Immature natural killer cell (primary cell): ENCODE data around the gene ELK3. TPM values are rescaled to one million over a fixed set of nuclear protein-coding genes. Genes with fewer than 3 reads are reported as not detected.

Experiments
- DNase-seq, 3 donors: peaks; one replicate each; pipeline ENCODE4 v3.0.0; 2022; ENCODE audit warnings: mixed read lengths in 1 of 3
- H3K27ac Mint-ChIP-seq, 6 donors: one replicate each; pipeline ENCODE4 v1.8.0; 2020; ENCODE audit warnings: mixed read lengths in 6 of 6, mild to moderate bottlenecking in 5 of 6, inconsistent platforms in 4 of 6, moderate library complexity in 3 of 6
- H3K27me3 Mint-ChIP-seq, 3 donors: one replicate each; pipeline ENCODE4 v1.8.0; 2020 to 2021; ENCODE audit warnings: low read depth in 3 of 3, mild to moderate bottlenecking in 3 of 3, mixed read lengths in 3 of 3, moderate library complexity in 3 of 3, inconsistent platforms in 1 of 3
- H3K36me3 Mint-ChIP-seq, 3 donors: one replicate each; pipeline ENCODE4 v1.8.0; 2020; ENCODE audit warnings: mixed read lengths in 3 of 3, inconsistent platforms in 2 of 3, mild to moderate bottlenecking in 2 of 3
- H3K4me1 Mint-ChIP-seq, 2 donors: one replicate each; pipeline ENCODE4 v1.8.0; 2020; ENCODE audit warnings: inconsistent platforms in 2 of 2, mild to moderate bottlenecking in 2 of 2, mixed read lengths in 2 of 2, moderate library complexity in 1 of 2
- H3K4me3 Mint-ChIP-seq, 5 donors: one replicate each; pipeline ENCODE4 v1.8.0; 2020; ENCODE audit warnings: mild to moderate bottlenecking in 5 of 5, mixed read lengths in 5 of 5, inconsistent platforms in 3 of 5, moderate library complexity in 3 of 5
- H3K9me3 Mint-ChIP-seq, 6 donors: one replicate each; pipeline ENCODE4 v1.8.0; 2020; ENCODE audit warnings: mild to moderate bottlenecking in 6 of 6, mixed read lengths in 6 of 6, inconsistent platforms in 4 of 6, moderate library complexity in 3 of 6
- polyA plus RNA-seq, 3 donors: library from polyadenylated mRNA; unstranded; fragments of 300-500 nt; fragmentation: Illumina TruSeq; gene quantifications; one replicate each; pipeline ENCODE4 v1.2.3, GENCODE V29; 2021

The ELK3 gene
- polyA plus RNA-seq, 3 donors from 2014 or later: 4.7 to 21.7 (median 6.9) TPM

DNA sequence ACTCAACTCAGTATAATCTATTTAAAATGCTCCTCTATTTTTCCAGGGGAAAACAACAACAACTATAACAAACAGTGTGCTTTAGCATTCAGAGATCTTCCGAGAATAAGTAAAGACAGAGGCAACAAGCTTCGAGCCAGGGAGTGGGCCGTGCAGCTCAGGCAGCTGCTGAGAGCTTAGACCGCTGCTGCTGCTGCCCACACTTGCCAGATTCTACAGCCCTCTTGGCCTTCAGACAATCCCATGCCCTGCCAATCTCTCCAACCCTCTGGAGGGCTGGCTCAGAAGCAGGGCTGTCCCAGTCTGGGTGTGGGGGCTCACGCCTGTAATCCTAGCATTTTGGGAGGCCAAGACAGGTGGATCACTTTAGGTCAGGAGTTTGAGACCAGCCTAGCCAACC, 23.4 kb upstream of the ELK3 start:
- Mint-ChIP-seq H3K36me3 (peaks cover 0 to 4% (median 0%) of the 10 kb centered on the region in 3 donors), H3K9me3 (no peaks in the 10 kb centered on the region), H3K27ac (no peak overlapping the region), H3K4me3 (no peak overlapping the region), H3K4me1 (no peaks in the 10 kb centered on the region), H3K27me3 (peaks cover 2 to 5% (median 3%) of the 10 kb centered on the region in 3 donors)
- DNase-seq: no peak

DNA sequence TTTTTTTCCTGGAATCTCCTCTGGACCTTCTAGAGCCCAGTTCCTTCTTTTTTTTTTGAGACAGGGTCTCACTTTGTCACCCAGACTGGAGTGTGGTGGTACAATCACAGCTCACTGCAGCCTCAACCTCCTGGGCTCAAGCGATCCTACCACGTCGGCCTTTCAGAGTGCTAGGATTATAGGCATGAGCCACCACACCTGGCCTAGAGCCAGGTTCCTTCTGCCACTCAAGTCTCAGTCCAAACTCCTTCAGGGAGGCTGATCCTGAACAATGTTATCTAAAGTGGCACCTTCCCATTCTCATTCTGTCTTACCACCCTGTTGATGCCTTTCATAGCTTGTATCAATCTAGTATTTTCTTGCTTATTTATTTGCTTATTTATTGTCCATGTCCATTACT, 22.3 kb upstream of the ELK3 start:
- H3K9me3 Mint-ChIP-seq: peaks cover 0 to 6% (median 0%) of the 10 kb centered on the region in 6 donors
- H3K27me3 Mint-ChIP-seq: peaks cover 2 to 5% (median 3%) of the 10 kb centered on the region in 3 donors
- H3K4me3 Mint-ChIP-seq: no peak overlapping the region
- H3K36me3 Mint-ChIP-seq: peaks cover 0 to 4% (median 4%) of the 10 kb centered on the region in 3 donors
- no peak for DNase-seq
- no peak overlapping the region for H3K27ac Mint-ChIP-seq
- peaks cover under 1% of the 10 kb centered on the region in 2 donors for H3K4me1 Mint-ChIP-seq

DNA sequence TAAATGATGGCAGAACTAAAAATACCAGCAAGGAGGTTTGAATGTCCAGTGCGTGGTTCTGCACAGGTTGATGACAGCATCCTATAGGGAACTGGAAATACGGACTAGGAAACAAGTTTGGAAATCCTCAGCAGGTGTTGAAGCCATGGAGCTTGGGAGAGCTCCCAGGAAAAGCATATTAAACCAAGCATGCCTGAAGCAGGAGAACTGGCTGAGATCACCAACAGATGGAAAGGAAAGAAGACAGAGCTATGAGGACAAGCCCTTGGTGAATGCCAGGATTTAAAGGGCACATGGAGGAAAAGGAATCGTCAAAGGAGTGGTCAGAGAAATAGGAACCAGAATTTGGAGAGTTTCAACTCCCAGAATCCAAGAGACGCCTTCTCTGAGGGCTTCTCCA, 21.2 kb upstream of the ELK3 start:
- H3K36me3 Mint-ChIP-seq: peaks cover 0 to 4% (median 4%) of the 10 kb centered on the region in 3 donors
- H3K27ac Mint-ChIP-seq: no peak overlapping the region
- no peak overlapping the region for H3K4me3 Mint-ChIP-seq
- peaks cover 5% of the 10 kb centered on the region in 2 donors for H3K4me1 Mint-ChIP-seq
- H3K27me3 Mint-ChIP-seq: peaks cover 2 to 5% (median 3%) of the 10 kb centered on the region in 3 donors
- peaks cover 0 to 6% (median 0%) of the 10 kb centered on the region in 6 donors for H3K9me3 Mint-ChIP-seq
- DNase-seq: no peak

DNA sequence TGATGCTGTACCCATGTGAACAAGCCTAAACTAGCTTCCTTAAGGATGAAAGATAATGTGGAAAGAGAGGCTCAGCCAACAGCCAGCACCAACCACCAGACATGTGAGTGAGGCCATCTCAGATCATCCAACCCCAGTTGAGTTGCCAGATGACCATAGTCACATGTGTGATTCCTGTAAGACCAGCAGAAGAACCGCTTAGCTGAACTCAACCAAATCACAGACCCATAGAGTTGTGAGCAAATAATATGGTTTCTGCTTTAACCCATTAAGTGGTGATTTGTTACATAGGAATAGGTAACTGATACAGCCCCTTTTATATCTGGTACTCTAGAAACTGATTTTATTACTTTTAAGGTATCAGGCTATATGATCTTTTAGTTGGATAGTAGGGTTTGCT, 17.6 kb upstream of the ELK3 start:
- H3K4me3 Mint-ChIP-seq: no peak overlapping the region
- no peak overlapping the region for H3K27ac Mint-ChIP-seq
- H3K27me3 Mint-ChIP-seq: peaks cover 2 to 3% (median 3%) of the 10 kb centered on the region in 3 donors
- no peak for DNase-seq
- peaks cover 0 to 6% (median 0%) of the 10 kb centered on the region in 6 donors for H3K9me3 Mint-ChIP-seq
- peaks cover 0 to 4% (median 0%) of the 10 kb centered on the region in 3 donors for H3K36me3 Mint-ChIP-seq
- peaks cover 5% of the 10 kb centered on the region in 2 donors for H3K4me1 Mint-ChIP-seq

DNA sequence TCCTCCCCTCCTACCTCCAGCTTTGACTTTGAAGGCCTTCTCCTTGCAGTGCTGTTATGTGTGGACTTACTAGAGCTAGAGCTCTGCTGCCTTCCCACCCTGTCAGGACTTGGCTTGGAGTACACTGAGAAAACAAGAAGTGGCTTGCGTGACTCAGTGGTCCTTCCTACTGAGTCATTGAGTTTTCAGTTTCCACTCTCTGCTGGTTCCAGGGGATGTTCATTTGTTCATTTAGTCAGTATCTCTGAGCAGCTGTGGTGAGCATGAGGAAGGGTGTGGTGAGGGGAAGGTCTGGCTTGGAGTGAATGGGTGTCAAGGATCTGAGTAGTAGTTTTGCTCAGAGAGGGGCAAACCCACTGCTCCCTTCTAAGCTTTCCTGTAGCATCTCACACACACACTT, 17.2 kb upstream of the ELK3 start:
- Mint-ChIP-seq H3K9me3 (peaks cover 0 to 6% (median 0%) of the 10 kb centered on the region in 6 donors), H3K27me3 (peaks cover 0 to 3% (median 2%) of the 10 kb centered on the region in 3 donors), H3K4me3 (no peak overlapping the region), H3K36me3 (peaks cover 0 to 4% (median 0%) of the 10 kb centered on the region in 3 donors), H3K4me1 (peaks cover 5% of the 10 kb centered on the region in 2 donors), H3K27ac (no peak overlapping the region)
- DNase-seq: no peak

DNA sequence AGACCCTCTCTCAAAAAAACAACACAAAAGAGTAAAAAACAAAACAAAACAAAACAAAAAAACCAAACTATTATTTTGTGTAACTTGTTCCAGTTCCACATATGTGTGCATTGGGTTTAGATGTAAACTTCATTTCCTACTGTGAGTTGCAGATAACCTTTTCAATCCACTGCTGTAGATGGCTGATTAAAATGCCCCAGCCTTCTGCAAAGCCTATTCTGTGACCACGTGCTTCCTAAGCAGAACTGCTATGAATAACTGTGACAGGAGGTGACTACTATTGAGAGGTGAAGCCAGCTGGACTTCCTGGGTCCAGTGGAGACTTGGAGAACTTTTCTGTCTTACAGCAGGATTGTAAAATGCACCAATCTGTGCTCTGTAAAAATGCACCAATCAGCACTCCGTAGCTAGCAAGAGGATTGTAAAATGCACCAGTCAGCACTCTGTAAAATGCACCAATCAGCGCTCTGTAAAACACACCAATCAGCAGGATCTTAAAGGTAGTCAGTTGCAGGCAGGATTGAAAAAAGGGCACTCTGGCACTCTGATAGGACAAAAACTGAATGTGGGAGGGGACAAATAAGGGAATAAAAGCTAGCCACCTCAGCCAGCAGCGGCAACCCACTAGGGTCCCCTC, 10.3 kb upstream of the ELK3 start:
- Mint-ChIP-seq H3K4me1 (peaks cover 4 to 13% of the 10 kb centered on the region in 2 donors), H3K36me3 (no peaks in the 10 kb centered on the region), H3K27ac (no peak overlapping the region), H3K9me3 (no peaks in the 10 kb centered on the region), H3K27me3 (peaks cover 2 to 4% (median 2%) of the 10 kb centered on the region in 3 donors), H3K4me3 (no peak overlapping the region)
- DNase-seq: no peak

DNA sequence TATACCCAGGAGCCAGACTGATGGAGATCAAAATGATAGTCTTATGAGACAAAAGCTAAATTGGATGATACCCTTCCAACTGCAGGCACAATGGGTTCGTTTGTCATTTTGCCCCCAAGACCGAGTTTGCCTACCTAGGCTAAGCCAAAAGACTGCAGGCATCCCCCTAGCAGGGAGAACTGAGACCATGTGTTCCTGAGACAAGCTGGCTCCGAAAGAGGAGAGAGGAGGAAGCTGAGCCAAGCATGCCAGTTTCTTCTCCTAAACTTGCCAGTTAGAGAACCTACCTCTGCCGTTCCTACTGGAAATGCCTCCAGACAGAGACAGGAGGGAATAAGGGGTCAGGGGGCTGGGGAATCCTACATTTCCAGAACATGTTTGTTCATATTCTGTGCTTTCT, 8.3 kb upstream of the ELK3 start:
- H3K27ac Mint-ChIP-seq: no peak overlapping the region
- peaks cover 4 to 13% of the 10 kb centered on the region in 2 donors for H3K4me1 Mint-ChIP-seq
- H3K4me3 Mint-ChIP-seq: no peak overlapping the region
- DNase-seq: no peak
- no peaks in the 10 kb centered on the region for H3K9me3 Mint-ChIP-seq
- peaks cover 2 to 4% (median 2%) of the 10 kb centered on the region in 3 donors for H3K27me3 Mint-ChIP-seq
- no peaks in the 10 kb centered on the region for H3K36me3 Mint-ChIP-seq

DNA sequence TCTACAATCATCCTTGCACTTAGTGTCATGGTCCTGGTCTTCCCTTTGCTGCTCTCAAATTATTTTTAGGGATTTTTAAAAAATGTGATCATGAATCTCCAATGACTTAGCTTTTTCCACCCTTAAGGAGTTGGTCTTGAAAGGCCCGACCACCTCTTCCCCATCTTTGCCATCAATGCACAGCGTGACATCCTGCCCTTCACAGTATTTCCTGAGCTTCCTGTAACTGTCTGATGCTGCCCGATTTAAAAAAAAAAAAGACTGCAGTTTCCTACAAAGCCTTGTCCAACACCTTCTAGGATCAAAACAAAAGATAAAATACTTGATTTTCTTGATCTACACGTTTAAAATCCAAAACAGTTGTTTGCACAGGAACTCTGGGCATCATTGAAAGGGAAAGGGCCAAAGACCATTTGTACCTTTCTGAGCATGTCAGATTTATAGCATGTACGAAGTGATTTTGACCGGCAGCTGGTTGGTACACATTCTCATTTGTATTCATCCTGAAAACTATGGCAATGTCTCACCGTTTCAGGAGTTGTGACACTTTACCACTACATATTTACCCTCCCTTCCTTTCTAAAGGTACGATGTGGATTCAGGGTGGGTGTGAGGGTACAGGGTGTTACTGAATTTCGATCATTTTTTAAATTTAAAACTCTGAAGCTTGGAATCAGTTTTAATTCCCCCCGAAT, 7.4 kb upstream of the ELK3 start:
- peaks cover 0 to 4% (median 2%) of the 10 kb centered on the region in 3 donors for H3K27me3 Mint-ChIP-seq
- H3K4me3 Mint-ChIP-seq: no peak overlapping the region
- no peak for DNase-seq
- no peaks in the 10 kb centered on the region for H3K36me3 Mint-ChIP-seq
- peaks cover 4 to 13% of the 10 kb centered on the region in 2 donors for H3K4me1 Mint-ChIP-seq
- peak overlapping the region in 2 of 6 donors; percentile 0 to 33 for H3K27ac Mint-ChIP-seq
- H3K9me3 Mint-ChIP-seq: no peaks in the 10 kb centered on the region

DNA sequence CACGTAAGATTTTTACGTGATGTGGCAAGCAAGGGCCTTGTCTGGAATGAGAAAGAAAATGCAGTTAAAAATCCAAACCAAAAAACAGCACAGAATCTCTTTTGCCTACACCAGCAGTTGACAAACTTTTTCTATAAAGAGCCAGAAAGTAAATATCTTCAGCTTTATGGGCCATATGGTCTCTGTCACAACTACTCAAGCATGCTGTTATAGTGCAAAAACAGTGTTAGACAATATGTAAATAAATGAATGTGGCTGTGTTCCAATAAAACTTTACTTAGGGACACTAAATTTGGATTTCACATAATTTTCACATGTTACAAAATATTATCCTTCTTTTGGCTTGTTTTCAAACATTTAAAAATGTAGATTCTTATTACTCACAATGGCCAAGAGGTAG, 6.2 kb upstream of the ELK3 start:
- H3K27ac Mint-ChIP-seq: no peak overlapping the region
- no peaks in the 10 kb centered on the region for H3K36me3 Mint-ChIP-seq
- peaks cover 0 to 10% (median 2%) of the 10 kb centered on the region in 3 donors for H3K27me3 Mint-ChIP-seq
- H3K9me3 Mint-ChIP-seq: no peaks in the 10 kb centered on the region
- H3K4me1 Mint-ChIP-seq: peaks cover 4 to 13% of the 10 kb centered on the region in 2 donors
- no peak overlapping the region for H3K4me3 Mint-ChIP-seq
- no peak for DNase-seq

DNA sequence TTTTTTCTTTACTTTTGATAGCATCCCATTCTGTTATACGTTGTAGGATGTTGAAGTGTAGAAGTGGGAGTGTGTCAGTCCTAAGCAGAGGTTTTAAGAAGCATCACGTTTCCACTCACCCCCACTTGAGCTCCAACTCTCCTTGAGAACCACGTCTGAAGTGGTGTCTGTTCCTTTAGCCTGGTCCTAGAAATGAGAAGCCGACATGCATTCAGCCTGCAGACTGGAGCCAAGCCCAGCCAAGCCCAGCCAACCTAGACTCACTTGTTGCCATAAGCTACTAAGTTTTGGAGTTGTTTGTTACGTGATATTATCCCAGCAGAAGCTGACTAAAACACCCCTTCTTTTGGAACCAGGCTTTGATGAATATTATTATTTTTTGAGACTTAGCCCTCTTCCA, 4.4 kb upstream of the ELK3 start:
- no peak for DNase-seq

DNA sequence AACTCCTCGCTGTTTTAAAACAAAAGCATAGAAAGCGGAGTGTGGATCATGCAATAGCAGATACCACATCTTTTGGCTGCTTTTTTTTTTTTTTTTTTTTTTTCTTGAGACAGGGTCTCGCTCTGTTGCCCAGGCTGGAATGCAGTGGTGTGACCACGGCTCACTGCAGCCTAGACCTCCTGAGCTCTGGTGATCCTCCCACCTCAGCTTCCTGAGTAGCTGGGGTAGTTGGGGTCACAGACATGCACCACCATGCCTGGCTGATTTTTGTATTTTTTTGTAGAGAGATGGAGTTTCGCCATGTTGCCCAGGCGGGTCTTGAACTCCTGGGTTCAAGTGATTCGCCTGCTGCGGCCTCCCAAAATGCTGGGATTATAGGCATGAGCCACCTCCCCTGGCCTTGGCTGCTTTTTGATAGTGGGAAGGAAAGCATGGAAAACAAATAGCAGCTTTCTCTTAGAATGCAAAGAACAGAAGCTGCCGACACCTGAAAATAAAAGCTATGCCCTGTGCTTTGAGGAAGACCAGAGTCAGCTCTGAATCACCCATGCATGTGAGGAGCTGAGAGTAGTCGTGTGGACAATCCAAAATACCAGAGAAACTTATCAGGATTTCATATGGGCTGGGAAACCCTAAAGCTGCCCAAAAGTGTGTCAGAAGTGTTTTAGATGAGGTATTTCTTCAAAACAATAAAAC, 3.6 kb upstream of the ELK3 start:
- Mint-ChIP-seq H3K4me1 (peaks cover 15 to 23% of the 10 kb centered on the region in 2 donors), H3K27me3 (peaks cover 11 to 29% (median 14%) of the 10 kb centered on the region in 3 donors), H3K9me3 (no peaks in the 10 kb centered on the region), H3K4me3 (no peak overlapping the region), H3K36me3 (no peaks in the 10 kb centered on the region), H3K27ac (peak overlapping the region in 1 of 6 donors; percentile 37)
- DNase-seq: no peak

More for the DNA sequence above, 4.4 kb upstream of the ELK3 start:
- Mint-ChIP-seq H3K4me1 (peaks cover 11 to 18% of the 10 kb centered on the region in 2 donors), H3K36me3 (no peaks in the 10 kb centered on the region), H3K4me3 (no peak overlapping the region), H3K27ac (no peak overlapping the region), H3K27me3 (peaks cover 7 to 23% (median 10%) of the 10 kb centered on the region in 3 donors), H3K9me3 (no peaks in the 10 kb centered on the region)

DNA sequence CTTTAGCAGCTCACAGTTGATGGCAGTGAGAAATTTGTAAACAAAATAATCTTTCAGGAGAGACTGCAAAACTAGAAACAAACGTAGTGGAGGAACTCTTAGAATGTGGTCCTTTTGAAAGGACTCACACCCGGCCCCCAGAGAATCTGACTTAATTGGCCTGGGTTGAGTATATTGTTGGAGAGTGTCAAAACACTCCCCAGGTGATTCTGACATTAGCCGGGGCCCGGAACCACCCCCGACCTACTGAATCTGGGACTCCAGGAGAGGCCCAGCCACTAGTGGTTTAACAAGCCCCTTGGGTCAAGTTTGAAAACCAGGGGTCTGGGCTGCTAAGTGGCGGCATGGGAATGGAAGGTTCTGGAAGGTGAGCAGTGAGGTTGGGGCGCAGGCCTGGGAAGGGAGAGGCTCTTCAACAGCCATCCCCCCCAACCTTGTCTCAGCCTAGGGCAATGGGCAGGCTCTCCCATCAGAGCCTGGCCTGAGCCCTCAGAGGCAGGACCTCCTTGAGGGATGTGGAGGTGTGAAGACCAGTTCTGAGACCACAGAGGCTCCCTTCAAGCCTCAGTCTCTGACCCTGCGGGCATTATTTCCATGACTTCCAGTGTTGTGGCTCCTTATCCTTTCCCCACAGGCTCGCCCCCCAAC, 1.1 kb upstream of the ELK3 start:
- DNase-seq: no peak
- Mint-ChIP-seq H3K4me1 (peaks cover 27 to 35% of the 10 kb centered on the region in 2 donors), H3K27me3 (peaks cover 11 to 27% (median 14%) of the 10 kb centered on the region in 3 donors), H3K27ac (peak overlapping the region; percentile 13 to 93 (median 78)), H3K4me3 (peak overlapping the region; percentile 84 to 91 (median 89)), H3K36me3 (no peaks in the 10 kb centered on the region), H3K9me3 (no peaks in the 10 kb centered on the region)

DNA sequence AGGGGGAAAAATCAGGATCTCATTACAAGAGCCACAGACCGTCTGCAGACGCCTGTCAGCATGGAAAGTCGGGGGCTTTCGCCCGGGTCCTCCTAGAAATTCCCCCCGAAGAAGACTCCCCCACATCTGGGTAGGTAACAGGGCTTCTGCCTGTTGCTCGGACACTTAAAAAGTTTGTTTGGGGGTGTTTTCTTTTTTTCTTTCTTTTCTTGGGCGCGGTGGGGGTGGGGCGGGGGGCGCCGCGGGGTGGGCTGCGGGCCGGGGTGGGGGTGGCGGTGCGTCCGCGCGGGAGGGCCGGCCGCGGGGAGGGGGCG, 358 bp downstream of the ELK3 start:
- no peak for DNase-seq
- Mint-ChIP-seq H3K27ac (peak overlapping the region; percentile 88 to 98 (median 94)), H3K4me1 (peaks cover 41 to 50% of the 10 kb centered on the region in 2 donors), H3K36me3 (no peaks in the 10 kb centered on the region), H3K4me3 (peak overlapping the region; percentile 97 to 99 (median 98)), H3K27me3 (peaks cover 11 to 27% (median 14%) of the 10 kb centered on the region in 3 donors), H3K9me3 (no peaks in the 10 kb centered on the region)
